ENCODE measurements around the gene TSSK6.

The TSSK6 gene

GRCh38 chr19:19530889-19531288 lies 15.5 kb upstream of the TSSK6 start:
- DNase-seq (ENCODE audit: low spot score): no peak

DNA sequence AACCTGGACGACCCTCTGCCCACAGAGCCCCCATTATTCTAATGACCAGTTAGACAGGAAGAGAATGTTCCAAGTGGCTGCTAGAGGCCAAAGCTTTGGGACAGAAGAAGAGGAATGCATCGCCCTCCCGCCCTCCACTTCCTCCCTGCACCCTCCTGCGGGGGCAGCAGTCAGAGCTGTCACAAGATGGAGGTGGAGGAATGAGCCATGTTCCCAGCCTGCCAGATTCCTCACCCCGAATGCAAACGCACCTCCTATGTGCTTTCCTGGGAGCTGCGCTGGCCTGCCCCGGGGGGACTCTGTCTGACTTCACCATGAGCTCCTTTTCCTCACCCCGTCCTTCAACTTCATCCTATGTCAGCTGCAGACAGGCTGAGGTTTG lies 15.1 kb upstream of the TSSK6 start:
- no peak for DNase-seq (ENCODE audit: low spot score)

GRCh38 chr19:19529783-19530422 lies 14.6 kb upstream of the TSSK6 start:
- DNase-seq (ENCODE audit: low spot score): no peak

DNA sequence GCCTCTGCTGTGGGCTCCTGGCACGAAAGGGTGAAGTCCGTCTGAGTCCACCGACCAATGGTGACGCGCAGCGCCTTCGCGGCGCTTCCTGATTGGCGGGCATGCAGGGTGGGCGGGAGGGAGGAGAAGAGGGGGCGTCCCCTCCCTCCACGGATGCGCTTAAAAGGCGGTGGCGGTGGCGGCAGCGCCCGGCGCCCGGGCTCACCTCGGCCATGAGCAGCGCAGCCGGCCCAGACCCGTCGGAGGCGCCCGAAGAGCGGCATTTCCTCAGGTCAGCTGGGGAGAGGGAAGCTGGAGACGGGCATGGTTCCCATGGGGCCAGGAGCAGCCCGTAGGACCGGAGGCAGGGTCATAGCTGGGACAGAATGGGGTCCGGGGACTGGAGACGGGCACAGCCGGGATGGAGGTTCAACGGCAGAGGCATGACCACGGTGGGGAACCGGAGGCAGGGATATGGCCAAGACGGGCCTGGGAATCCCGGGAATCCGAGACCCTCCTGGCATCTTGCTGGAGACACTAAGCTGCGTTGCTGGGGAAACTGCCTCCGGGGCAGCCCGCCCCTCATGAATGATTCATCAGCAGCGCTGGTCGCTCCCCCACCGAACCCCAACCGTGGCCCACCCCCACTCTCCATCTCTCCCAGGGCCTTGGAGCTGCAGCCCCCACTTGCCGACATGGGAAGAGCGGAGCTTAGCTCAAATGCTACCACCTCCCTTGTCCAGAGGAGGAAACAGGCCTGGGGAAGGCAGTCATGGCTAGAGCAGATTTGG lies 13.6 kb upstream of the TSSK6 start, which contains the start of gene YJEFN3:
Gene YJEFN3 (plus strand): TSS at position 191 of the 770 bp plus-strand sequence. CDS start 22 bp downstream, at position 213.
- DNase-seq (ENCODE audit: low spot score): no peak

- no peak for DNase-seq (ENCODE audit: low spot score)
These were observed 12.6 kb upstream of the TSSK6 start for GRCh38 chr19:19527674-19528625.

DNA sequence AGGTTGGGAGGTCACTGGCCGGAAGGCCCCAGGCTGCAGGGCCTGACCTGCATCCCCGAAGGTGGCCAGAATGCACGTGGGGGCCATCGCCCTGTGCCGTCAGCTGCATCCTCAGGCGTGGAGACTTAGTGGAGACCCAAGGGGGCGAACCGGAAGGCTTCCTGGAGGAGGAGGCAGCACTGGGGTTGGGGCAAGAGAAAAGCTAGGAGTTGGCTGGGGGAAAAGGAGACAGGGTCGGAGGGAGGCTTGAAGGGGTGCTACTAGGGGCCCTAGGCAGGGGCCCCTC lies 12.0 kb upstream of the TSSK6 start:
- DNase-seq (ENCODE audit: low spot score): no peak

DNA sequence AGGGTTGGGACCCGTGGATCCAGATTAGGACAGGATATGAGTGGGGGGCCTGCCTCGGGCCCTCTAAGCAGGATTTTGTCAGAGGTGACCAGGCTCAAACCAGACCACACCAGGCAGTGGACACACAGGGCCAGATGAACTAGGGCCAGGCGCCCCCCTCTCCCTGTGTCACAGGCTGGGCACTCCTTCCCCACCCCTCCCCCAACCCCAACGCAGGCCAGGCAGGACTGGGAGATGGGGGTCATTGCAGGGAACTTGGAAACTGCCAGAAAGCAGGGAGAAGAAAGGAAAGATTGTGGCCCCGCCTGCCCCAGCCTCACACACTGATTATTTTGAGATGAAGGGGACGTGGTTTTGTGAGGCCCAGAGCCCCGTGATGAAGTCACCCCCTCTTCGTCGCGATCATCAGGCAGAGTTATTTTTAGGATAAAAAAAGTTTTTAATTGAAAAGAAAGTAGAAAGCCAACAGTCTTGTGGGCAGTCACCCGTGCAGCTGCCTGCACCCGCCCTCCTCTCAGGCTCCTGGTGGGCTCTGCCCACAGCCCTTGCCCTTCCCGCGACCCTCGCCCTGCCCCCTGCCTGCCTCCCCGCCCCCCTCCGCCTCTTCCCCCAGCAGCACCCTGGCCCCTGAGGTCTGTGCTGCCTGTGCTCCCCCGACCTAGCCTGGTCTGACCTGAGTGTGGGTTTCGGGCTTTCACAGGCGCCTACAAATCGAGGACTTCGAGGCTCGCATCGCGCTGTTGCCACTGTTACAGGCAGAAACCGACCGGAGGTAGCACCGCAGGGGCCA lies 11.4 kb upstream of the TSSK6 start:
- DNase-seq (ENCODE audit: low spot score): no peak

DNA sequence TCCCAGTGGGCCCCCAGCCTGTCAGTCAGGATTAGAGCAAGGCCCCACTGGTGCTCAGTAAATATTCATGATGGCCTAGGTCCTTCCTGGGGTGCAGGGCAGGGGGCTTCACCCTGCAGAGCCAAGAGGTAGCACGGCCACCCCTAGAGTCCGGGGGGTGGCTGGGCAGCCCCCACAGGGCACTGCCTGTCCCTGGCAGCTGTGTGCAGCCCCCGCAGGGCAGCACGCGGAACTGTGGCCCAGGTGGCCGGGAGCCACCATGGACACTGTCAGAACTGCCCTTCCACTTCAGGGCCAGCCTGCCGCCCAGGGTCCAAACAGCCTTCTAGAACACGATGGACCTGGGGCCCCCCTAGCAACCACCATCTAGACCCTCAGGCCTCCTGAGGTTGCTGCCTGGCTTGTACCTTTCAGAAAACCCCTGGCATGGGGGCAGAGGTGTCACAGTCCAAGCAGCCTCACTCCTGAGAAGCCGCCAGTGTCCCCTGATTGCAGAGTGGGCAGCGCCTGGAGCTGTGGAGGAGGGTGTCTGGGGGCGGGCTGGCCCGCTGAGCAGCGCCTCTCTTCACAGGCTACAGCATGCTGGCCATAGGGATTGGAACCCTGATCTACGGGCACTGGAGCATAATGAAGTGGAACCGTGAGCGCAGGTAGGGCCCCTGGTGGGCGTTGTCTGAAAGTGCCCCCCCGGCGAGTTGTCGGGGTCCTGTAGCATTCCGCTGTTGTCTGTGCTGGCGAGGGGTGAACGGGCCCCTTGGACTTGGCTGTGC lies 10.4 kb upstream of the TSSK6 start:
- DNase-seq (ENCODE audit: low spot score): no peak

- DNase-seq (ENCODE audit: low spot score): peak; percentile 63
These were observed 8.7 kb upstream of the TSSK6 start for GRCh38 chr19:19524053-19524452.

GRCh38 chr19:19523177-19523576 lies 7.8 kb upstream of the TSSK6 start:
- DNase-seq (ENCODE audit: low spot score): no peak

DNA sequence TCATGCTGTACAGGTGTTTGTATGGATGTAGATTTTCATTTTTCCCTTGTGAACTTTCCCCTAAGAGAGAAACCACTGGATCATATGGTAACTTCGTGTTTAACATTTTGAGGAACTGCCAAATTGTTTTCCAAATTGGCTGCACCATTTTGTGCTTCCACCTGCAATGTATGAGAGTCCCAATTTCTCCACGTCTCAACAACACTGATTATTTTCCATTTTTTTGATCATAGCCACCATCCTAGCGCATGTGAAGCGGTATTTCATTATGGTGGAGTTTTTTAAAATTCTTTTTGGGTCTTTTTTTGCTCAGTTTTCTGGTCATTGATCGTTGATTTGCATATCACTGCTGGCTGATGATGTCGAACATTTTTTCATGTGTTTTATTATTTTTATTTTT lies 5.6 kb upstream of the TSSK6 start:
- DNase-seq (ENCODE audit: low spot score): no peak

GRCh38 chr19:19517235-19517619 lies 1.9 kb upstream of the TSSK6 start:
- DNase-seq (ENCODE audit: low spot score): no peak

- DNase-seq (ENCODE audit: low spot score): peak; percentile 90
These were observed 533 bp upstream of the TSSK6 start, which contains the start of gene NDUFA13 for GRCh38 chr19:19515642-19516519. TSS of gene NDUFA13 (plus strand) at chr19:19516225. CDS start at chr19:19516239, 14 bp downstream.

DNA sequence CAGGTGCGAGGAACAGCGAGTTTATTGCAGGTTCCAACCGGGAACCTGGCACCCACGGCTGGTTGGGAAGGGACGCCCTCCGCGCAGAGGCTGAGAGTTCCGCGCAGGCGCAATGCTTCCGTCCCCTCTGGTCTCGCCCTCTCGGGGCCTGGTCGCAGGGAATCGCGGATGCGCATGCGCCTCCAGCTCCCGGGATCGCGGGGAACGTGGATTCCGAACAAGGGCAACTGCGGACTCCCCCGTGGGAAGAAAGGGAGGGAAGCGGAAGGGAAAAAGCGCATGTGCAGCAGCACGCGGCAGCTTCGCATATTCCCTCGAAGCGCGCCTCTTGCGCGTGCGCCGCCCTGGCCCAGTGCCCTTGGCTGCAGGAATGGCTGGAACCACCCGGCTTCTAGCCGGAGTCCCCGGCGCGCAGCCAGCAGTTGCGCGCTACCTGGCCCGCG lies 1.1 kb downstream of the TSSK6 start:
- DNase-seq (ENCODE audit: low spot score): no peak

DNA sequence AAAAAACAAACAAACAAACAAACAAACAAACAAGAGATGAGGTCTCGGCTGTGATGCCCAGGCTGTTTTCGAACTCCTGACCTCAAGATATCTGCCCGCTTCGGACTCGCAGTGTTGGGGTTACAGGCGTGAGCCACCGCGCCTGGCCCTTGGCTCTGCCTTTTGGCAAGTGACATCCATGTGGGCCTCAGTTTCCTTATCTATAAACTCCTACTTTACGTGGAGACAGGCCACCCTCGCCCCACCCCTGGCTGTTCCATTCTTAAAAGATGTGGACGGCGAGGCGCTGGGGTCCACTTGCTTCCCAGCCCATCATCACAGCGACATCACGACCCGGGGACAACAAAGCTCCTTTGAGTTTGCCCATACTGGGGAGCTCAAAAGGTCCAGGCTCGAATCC lies 1.7 kb downstream of the TSSK6 start:
- DNase-seq (ENCODE audit: low spot score): no peak

DNA sequence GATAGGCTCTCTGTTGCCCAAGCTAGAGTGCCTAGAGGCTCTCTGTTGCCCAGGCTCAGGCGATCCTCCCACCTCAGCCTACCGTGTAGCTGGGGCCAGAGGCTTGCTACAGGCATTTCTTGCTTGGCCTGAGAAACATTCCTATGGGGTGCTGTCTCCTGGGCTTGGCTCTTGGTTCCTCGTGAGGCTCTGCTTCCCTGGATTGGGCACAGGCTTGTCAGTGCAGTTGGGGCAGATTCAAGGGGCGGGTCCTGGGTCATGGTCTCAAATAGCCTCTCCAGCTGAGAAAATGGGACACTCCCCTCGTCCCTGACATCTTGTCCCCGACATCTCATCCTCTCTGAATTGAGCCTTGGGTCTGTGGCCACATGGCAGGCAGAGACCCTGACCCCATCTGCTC lies 4.9 kb downstream of the TSSK6 start:
- no peak for DNase-seq (ENCODE audit: low spot score)

- no peak for DNase-seq (ENCODE audit: low spot score)
These were observed 7.1 kb downstream of the TSSK6 start for GRCh38 chr19:19508217-19508616.

DNA sequence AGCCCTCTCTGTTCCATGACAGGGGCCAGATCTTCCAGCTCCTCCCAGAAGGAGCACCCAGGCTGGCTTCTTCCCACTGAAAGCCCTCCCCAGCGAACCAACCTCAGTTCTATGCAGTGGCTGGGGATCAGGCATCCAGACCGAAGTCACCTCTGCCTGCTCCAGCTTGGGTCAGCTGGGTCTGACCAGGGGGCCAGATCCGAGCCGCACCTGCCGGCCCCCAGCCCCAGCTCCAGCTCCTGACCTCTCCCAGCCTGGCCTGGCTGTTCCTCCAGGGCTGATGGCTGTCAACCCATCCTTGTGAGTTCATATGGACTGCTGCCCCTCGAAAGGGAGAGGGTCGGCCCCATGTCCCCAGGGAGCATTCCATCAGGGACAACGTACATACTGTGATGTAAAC lies 8.0 kb downstream of the TSSK6 start:
- no peak for DNase-seq (ENCODE audit: low spot score)

DNA sequence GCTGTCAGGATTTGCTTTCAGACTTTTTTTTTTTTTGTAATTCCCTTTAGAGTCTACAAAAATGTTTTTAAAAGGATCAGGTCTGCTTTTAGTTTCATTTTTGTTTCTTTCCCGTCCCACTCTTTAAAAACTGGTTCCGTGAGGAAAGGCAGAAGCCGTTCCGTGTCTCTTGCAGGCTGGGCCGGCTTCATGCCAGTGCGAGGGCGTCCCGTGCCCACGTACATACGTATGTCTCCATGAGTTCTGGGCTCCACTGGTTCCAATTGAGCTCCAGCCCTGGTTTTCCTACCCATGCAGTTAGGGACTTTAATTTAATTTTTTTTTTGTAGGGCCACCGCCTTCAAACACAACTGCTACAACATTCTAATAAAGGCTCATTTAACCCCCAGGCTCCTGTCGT lies 8.8 kb downstream of the TSSK6 start:
- no peak for DNase-seq (ENCODE audit: low spot score)

Measured in germinal center (tissue), 1 donor.